Activated CD8-positive, alpha-beta T cell treated with anti-CD3 and anti-CD28 coated beads for 36 hours (primary cell): ENCODE data around the gene CLSTN2. TPM values are rescaled to one million over a fixed set of nuclear protein-coding genes. Genes with fewer than 3 reads are reported as not detected.

Experiments used
- ATAC-seq: fragments of 200-7000 bp; cut with Tn5 transposase; one replicate; pipeline ENCODE4 v1.10.0; 2021; ENCODE audit warnings: mild to moderate bottlenecking, moderate library complexity
- CTCF ChIA-PET: fragments of 350-600 bp; sonication (Branson Sonifier 250); formaldehyde crosslinking; loops from one replicate; lab custom pipeline; 2021; ENCODE audit warnings: antibody characterized with exemption; lab: Charles Lee
- POLR2A ChIA-PET: fragments of 350-600 bp; sonication (Branson Sonifier 250); formaldehyde crosslinking; loops from one replicate; lab custom pipeline; 2021; ENCODE audit warnings: antibody characterized with exemption; lab: Charles Lee
- DNase-seq: peaks from one replicate; pipeline ENCODE4 v3.0.0-alpha.2; 2020
- H3K27ac Mint-ChIP-seq: one replicate; pipeline ENCODE4 v1.8.0; 2021; ENCODE audit warnings: mild to moderate bottlenecking, mixed read lengths
- H3K27me3 Mint-ChIP-seq: one replicate; pipeline ENCODE4 v1.8.0; 2021; ENCODE audit warnings: mixed read lengths
- H3K36me3 Mint-ChIP-seq: one replicate; pipeline ENCODE4 v1.8.0; 2021; ENCODE audit warnings: low read depth, mixed read lengths
- H3K4me1 Mint-ChIP-seq: one replicate; pipeline ENCODE4 v1.8.0; 2021; ENCODE audit warnings: low read depth, mixed read lengths
- H3K4me3 Mint-ChIP-seq: one replicate; pipeline ENCODE4 v1.8.0; 2021; ENCODE audit warnings: mild to moderate bottlenecking, moderate library complexity, mixed read lengths
- H3K9me3 Mint-ChIP-seq: one replicate; pipeline ENCODE4 v1.8.0; 2021; ENCODE audit warnings: mixed read lengths
- intact Hi-C: fragments of 100-400 bp; cut with micrococcal nuclease; formaldehyde crosslinking; loops from one replicate; pipeline ENCODE4 v1.10.0; 2022
- total RNA-seq, 2 experiments: library from RNA; stranded (reverse); gene quantifications; one replicate each; pipeline ENCODE4 v1.2.3, GENCODE V29; 2021
- TF ChIP-seq, protein P1 (sequence below): fragments of 200-600 bp; IDR thresholded peaks from one replicate; pipeline ENCODE4 v1.8.0; 2022; ENCODE audit warnings: antibody characterized with exemption, mild to moderate bottlenecking

The CLSTN2 gene
- total RNA-seq, 2 experiments from 2014 or later, result not detected

DNA sequence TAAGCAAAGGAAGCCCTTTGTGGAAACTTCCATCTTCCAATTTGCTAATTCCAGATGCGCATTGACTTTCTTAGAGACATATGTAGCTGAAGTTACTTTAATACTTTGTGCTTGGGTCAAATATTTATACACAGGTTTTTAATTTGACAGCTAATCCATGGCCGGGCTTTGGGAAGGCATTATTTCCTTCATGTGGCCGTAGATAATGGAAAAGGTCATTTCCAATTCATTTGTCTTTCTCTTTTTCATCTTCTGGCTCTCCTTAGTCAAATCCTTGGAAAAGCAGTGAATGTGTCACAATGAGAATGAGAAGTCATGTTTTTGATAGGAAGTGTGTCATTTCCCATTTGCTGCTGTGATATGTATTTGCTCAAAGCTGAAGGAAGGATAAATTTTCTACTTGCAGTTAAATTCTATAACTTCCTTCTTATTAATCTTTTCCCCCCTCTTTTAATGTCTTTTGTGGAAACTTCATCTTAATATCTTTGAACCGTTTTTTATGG lies 323.3 kb downstream of the CLSTN2 start:
- intact Hi-C loops, result no loop called here
- no peaks in the 10 kb centered on the region for H3K4me1 Mint-ChIP-seq

DNA sequence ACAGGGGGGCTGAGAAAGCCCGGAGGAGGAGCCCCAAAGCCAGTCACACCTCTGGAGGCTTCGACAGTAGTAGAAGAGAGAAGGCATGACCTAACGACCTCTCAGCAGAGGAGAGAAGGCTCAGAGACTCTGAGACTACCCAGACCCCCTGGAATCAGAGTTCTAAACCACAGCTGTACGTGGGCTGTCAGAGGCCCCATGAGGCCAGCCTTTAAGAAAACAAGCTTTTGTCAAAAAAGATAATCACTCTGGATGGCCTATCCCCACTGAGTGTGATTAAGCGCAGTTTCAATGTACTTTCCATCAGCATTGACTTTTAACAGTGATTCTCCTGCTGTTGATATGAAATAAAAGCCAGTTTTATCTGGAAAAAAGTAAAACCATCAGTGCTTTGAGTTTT lies 330.3 kb downstream of the CLSTN2 start:
- H3K9me3 Mint-ChIP-seq, result no peaks in the 10 kb centered on the region
- no peak overlapping the region for H3K4me3 Mint-ChIP-seq
- POLR2A ChIA-PET, result interaction anchor here (0.6 kb wide), 1 partner anchor 51 kb away, joined by 3 read pairs; no protein-coding TSS in a partner anchor
- ATAC-seq (no peak), DNase-seq (no peak)
- TF ChIP-seq, protein P1, sequence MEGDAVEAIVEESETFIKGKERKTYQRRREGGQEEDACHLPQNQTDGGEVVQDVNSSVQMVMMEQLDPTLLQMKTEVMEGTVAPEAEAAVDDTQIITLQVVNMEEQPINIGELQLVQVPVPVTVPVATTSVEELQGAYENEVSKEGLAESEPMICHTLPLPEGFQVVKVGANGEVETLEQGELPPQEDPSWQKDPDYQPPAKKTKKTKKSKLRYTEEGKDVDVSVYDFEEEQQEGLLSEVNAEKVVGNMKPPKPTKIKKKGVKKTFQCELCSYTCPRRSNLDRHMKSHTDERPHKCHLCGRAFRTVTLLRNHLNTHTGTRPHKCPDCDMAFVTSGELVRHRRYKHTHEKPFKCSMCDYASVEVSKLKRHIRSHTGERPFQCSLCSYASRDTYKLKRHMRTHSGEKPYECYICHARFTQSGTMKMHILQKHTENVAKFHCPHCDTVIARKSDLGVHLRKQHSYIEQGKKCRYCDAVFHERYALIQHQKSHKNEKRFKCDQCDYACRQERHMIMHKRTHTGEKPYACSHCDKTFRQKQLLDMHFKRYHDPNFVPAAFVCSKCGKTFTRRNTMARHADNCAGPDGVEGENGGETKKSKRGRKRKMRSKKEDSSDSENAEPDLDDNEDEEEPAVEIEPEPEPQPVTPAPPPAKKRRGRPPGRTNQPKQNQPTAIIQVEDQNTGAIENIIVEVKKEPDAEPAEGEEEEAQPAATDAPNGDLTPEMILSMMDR, result no peak
- CTCF ChIA-PET, result no interaction called here
- H3K4me1 Mint-ChIP-seq, result no peaks in the 10 kb centered on the region
- no peak overlapping the region for H3K27ac Mint-ChIP-seq
- H3K27me3 Mint-ChIP-seq, result no peaks in the 10 kb centered on the region
- H3K36me3 Mint-ChIP-seq, result no peaks in the 10 kb centered on the region
- intact Hi-C loops, result no loop called here

More for the DNA sequence above, 323.3 kb downstream of the CLSTN2 start:
- H3K36me3 Mint-ChIP-seq, result no peaks in the 10 kb centered on the region
- H3K9me3 Mint-ChIP-seq, result no peaks in the 10 kb centered on the region
- TF ChIP-seq, protein P1, result no peak
- POLR2A ChIA-PET, result no interaction called here
- CTCF ChIA-PET, result no interaction called here
- ATAC-seq (no peak), DNase-seq (no peak)
- H3K27me3 Mint-ChIP-seq, result no peaks in the 10 kb centered on the region
- H3K4me3 Mint-ChIP-seq, result no peak overlapping the region
- no peak overlapping the region for H3K27ac Mint-ChIP-seq

DNA sequence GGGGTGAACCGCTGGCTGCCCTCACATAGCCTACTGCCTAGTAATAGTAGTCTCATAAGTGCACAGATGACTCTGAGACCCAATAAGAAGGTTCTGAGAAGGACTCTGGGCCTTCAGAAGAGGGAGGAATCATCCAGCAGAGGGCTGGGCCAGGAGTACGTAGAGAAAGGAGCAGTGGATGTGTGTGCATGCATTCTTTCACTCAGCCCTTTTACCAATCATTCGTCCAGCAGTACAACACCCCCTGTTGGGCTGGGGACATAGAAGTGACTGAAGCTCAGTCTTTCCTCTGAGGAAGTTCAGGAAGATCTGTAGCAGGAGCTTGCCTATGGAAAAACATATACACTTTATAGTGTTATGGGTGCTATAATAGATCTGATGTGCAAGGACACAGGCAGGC lies 333.1 kb downstream of the CLSTN2 start:
- no peak overlapping the region for H3K4me3 Mint-ChIP-seq
- DNase-seq, result no peak
- no peak for ATAC-seq
- no peak overlapping the region for H3K27ac Mint-ChIP-seq
- TF ChIP-seq, protein P1, result no peak
- ChIA-PET CTCF (no interaction called here), POLR2A (no interaction called here)
- H3K36me3 Mint-ChIP-seq, result no peaks in the 10 kb centered on the region
- no peaks in the 10 kb centered on the region for H3K9me3 Mint-ChIP-seq
- intact Hi-C loops, result no loop called here
- H3K27me3 Mint-ChIP-seq, result no peaks in the 10 kb centered on the region
- no peaks in the 10 kb centered on the region for H3K4me1 Mint-ChIP-seq

DNA sequence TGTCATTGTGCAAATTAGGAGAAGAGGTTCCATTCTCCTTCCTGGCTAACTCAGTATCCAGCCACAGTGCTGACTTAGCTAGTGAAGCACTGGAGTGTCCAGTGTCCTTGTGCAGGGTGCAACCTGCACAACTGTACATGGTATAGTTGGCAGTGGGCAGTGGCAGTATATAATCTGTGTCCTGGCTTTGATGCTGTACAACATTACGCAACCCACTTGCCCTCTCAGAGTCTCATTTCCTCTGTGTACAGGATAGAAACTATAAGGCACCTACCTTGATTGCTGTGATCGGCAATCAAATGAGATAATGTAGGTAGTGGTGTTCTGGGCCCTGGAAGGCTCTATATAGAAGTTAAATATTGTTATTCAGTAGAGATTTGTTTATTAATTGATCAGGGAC lies 333.6 kb downstream of the CLSTN2 start:
- intact Hi-C loops, result no loop called here
- POLR2A ChIA-PET, result no interaction called here
- ATAC-seq, result no peak
- H3K27me3 Mint-ChIP-seq, result no peaks in the 10 kb centered on the region
- no peaks in the 10 kb centered on the region for H3K4me1 Mint-ChIP-seq
- CTCF ChIA-PET, result no interaction called here
- no peak overlapping the region for H3K4me3 Mint-ChIP-seq
- TF ChIP-seq, protein P1, result no peak
- H3K27ac Mint-ChIP-seq, result no peak overlapping the region
- H3K36me3 Mint-ChIP-seq, result no peaks in the 10 kb centered on the region
- no peak for DNase-seq
- no peaks in the 10 kb centered on the region for H3K9me3 Mint-ChIP-seq

DNA sequence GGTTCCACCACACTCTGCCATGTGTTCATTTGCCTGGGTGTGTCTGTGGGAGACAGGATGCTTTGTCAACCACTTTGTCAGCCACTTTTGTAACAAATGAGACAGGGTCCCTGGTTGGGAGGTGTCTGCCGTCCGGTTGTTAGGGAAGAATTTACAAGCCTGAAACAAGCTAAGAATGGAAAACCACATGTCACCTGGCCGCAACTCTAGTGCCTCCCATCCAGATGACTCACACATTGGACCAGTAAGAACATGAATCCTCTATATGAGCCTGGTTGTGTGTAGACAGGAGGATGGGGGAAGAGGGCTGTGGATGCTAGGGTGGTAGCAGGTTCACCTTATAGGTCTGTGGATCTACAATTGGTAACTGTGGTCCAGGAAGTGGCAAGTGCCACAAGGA lies 335.3 kb downstream of the CLSTN2 start:
- peaks cover 3% of the 10 kb centered on the region for H3K27me3 Mint-ChIP-seq
- no peak overlapping the region for H3K27ac Mint-ChIP-seq
- H3K4me1 Mint-ChIP-seq, result no peaks in the 10 kb centered on the region
- no peaks in the 10 kb centered on the region for H3K36me3 Mint-ChIP-seq
- ChIA-PET POLR2A (no interaction called here), CTCF (no interaction called here)
- H3K4me3 Mint-ChIP-seq, result no peak overlapping the region
- DNase-seq, result no peak
- TF ChIP-seq, protein P1, result no peak
- H3K9me3 Mint-ChIP-seq, result no peaks in the 10 kb centered on the region
- ATAC-seq, result no peak
- intact Hi-C loops, result no loop called here
